ENCODE measurements around the gene PRPSAP1. TPM values are rescaled to one million over a fixed set of nuclear protein-coding genes. Genes with fewer than 3 reads are reported as not detected.

Gene PRPSAP1
- polyA plus RNA-seq, 1 of the 3 experiments (the other 2 are of a cell fraction) = 118 TPM

DNA sequence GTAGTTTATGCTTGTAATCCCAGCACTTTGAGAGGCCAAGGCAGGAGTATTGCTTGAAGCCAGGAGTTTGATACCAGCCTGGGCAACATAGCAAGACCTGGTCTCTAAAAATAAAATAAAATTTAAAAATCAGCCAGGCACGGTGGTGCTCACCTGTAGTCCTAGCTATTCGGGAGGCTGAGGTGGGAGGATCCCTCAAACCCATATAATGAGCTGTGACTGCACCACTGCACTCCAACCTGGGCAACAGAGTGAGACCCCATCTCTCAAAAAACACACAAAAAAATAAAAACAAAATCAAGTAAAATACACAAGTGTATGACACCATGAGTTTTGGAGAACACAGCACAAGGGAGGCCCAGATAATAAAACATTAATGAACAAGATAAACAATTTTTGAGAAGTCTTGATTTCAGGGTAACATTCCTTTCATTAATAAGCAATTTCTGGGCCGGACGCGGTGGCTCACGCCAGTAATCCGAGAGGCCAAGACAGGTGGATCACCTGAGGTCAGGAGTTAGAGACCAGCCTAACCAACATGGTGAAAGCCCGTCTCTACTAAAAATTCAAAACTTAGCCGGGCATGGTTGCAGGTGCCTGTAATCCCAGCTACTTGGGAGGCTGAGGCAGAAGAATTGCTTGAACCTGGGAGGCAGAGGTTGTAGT is 17.9 kb downstream of the PRPSAP1 start:
- Histone ChIP-seq H3K79me2 (ENCODE audit: insufficient read depth) (peaks cover 78% of the 10 kb centered on the region), H3K9ac (no peak overlapping the region), H3K9me3 (no peaks in the 10 kb centered on the region), H3K4me1 (ENCODE audit: control insufficient read depth in 1 of 2, insufficient read depth in 2 of 2, low read depth in 1 of 2, low read length in 1 of 2) (peaks cover 0 to 11% of the 10 kb centered on the region in 2 experiments; a peak in 1 of 4 replicates), H3K9me2 (no peaks in the 10 kb centered on the region), H3K36me3 (replicated peaks in 1 of 2; ENCODE audit: control insufficient read depth in 1 of 2, insufficient read depth in 2 of 2, low read length in 1 of 2) (peaks cover 11 to 22% of the 10 kb centered on the region in 2 experiments), H3K27ac (ENCODE audit: low read depth in 2 of 2, low read length in 1 of 2) (no peak overlapping the region), H3K4me2 (no peak overlapping the region), H3K27me3 (ENCODE audit: insufficient read depth) (no peaks in the 10 kb centered on the region), H3F3A (replicated peaks; ENCODE audit: insufficient read depth) (no peaks in the 10 kb centered on the region), H4K20me1 (ENCODE audit: insufficient read depth) (peaks cover 24% of the 10 kb centered on the region), H3K4me3 (ENCODE audit: low read depth in 2 of 2, low read length in 1 of 2) (no peak overlapping the region), H2AFZ (ENCODE audit: low read depth) (no peak overlapping the region)
- POLR2A ChIA-PET = no interaction called here
- DNase-seq = no peak
- CTCF ChIA-PET = interaction anchor here (0.8 to 4.9 kb wide), 5 partner anchors 17 to 62 kb away, joined by 3 to 27 read pairs (median 3); partner anchors contain the start of gene SPHK1
- TF ChIP-seq TEAD4 (IDR thresholded peaks at IDR 0.05; ENCODE audit: borderline replicate concordance, insufficient read depth) (no peak), POLR2AphosphoS5 (IDR thresholded peaks at IDR 0.05; ENCODE audit: low read depth, low read length) (no peak), RCOR1 (IDR thresholded peaks at IDR 0.05; ENCODE audit: low read length) (no peak), MXI1 (IDR thresholded peaks at IDR 0.05; ENCODE audit: low read depth, low read length) (no peak)
- TF ChIP-seq, protein P1, sequence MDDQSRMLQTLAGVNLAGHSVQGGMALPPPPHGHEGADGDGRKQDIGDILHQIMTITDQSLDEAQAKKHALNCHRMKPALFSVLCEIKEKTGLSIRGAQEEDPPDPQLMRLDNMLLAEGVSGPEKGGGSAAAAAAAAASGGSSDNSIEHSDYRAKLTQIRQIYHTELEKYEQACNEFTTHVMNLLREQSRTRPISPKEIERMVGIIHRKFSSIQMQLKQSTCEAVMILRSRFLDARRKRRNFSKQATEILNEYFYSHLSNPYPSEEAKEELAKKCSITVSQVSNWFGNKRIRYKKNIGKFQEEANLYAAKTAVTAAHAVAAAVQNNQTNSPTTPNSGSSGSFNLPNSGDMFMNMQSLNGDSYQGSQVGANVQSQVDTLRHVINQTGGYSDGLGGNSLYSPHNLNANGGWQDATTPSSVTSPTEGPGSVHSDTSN (IDR thresholded peaks at IDR 0.05) = no peak
- TF ChIP-seq, protein P2, sequence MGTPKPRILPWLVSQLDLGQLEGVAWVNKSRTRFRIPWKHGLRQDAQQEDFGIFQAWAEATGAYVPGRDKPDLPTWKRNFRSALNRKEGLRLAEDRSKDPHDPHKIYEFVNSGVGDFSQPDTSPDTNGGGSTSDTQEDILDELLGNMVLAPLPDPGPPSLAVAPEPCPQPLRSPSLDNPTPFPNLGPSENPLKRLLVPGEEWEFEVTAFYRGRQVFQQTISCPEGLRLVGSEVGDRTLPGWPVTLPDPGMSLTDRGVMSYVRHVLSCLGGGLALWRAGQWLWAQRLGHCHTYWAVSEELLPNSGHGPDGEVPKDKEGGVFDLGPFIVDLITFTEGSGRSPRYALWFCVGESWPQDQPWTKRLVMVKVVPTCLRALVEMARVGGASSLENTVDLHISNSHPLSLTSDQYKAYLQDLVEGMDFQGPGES (IDR thresholded peaks at IDR 0.05; ENCODE audit: low read depth, low read length) = no peak
- TF ChIP-seq, protein P3, sequence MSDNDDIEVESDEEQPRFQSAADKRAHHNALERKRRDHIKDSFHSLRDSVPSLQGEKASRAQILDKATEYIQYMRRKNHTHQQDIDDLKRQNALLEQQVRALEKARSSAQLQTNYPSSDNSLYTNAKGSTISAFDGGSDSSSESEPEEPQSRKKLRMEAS (IDR thresholded peaks at IDR 0.05; ENCODE audit: low read depth) = no peak
- TF ChIP-seq, protein P4, sequence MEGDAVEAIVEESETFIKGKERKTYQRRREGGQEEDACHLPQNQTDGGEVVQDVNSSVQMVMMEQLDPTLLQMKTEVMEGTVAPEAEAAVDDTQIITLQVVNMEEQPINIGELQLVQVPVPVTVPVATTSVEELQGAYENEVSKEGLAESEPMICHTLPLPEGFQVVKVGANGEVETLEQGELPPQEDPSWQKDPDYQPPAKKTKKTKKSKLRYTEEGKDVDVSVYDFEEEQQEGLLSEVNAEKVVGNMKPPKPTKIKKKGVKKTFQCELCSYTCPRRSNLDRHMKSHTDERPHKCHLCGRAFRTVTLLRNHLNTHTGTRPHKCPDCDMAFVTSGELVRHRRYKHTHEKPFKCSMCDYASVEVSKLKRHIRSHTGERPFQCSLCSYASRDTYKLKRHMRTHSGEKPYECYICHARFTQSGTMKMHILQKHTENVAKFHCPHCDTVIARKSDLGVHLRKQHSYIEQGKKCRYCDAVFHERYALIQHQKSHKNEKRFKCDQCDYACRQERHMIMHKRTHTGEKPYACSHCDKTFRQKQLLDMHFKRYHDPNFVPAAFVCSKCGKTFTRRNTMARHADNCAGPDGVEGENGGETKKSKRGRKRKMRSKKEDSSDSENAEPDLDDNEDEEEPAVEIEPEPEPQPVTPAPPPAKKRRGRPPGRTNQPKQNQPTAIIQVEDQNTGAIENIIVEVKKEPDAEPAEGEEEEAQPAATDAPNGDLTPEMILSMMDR (IDR thresholded peaks at IDR 0.05) = no peak
- WGBS (ENCODE audit: low lambda C conversion rate) = 98% methylated on average over 9 of the region's 9 CpGs

DNA sequence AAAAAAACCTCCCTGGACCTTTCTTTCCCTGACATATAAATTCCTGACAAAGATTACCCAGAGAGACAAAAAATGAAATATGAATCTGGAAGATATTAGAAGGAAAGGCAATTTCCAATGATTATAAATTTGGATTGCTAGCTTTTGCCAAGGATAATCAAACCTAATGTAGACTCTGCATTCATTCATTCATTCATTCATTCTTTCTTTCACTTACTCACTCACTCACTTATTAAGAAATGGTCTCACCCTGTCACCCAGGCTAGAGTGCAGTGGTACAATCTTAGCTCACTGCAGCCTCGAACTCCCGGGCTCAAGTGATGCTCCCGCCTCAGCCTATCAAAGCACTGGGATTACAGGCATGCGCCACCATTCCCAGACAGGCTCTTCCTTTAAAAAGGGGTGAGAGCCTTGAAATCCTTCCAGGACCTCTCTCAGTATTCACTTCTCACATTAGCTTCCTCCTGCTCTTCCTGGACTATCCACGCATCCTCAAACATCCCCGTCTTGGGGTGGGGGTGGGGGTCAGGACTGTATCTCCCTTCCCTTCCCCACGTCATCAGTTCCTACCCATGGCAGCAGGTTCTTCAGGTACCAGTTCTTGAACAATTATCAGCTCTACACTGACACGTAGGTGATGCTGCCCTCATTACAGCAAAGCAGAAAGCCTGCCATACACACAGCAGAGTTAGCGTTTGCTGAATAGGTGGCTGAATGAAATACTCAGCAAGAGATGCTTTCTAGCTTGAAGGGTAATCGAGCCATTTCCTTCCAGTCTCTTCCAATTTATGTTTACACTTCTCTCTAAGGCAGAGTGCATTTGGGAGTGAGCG is 19.8 kb downstream of the PRPSAP1 start:
- H3K4me2 ChIP-seq = no peak overlapping the region
- no peaks in the 10 kb centered on the region for H3K9me2 ChIP-seq
- H3K9me3 ChIP-seq = no peaks in the 10 kb centered on the region
- no peak for DNase-seq
- no peak overlapping the region for H3K27ac ChIP-seq (ENCODE audit: low read depth in 2 of 2, low read length in 1 of 2)
- no peaks in the 10 kb centered on the region for H3K27me3 ChIP-seq (ENCODE audit: insufficient read depth)
- no peak overlapping the region for H3K4me3 ChIP-seq (ENCODE audit: low read depth in 2 of 2, low read length in 1 of 2)
- H4K20me1 ChIP-seq (ENCODE audit: insufficient read depth) = peaks cover 24% of the 10 kb centered on the region
- peaks cover 0 to 11% of the 10 kb centered on the region in 2 experiments; a peak in 1 of 4 replicates for H3K4me1 ChIP-seq (ENCODE audit: control insufficient read depth in 1 of 2, insufficient read depth in 2 of 2, low read depth in 1 of 2, low read length in 1 of 2)
- POLR2A ChIA-PET = no interaction called here
- 95% methylated on average over 11 of the region's 11 CpGs for WGBS (ENCODE audit: low lambda C conversion rate)
- H3K79me2 ChIP-seq (ENCODE audit: insufficient read depth) = peaks cover 58% of the 10 kb centered on the region
- peaks cover 24 to 36% of the 10 kb centered on the region in 2 experiments for H3K36me3 ChIP-seq (replicated peaks in 1 of 2; ENCODE audit: control insufficient read depth in 1 of 2, insufficient read depth in 2 of 2, low read length in 1 of 2)
- no peak for TF ChIP-seq RCOR1 (IDR thresholded peaks at IDR 0.05; ENCODE audit: low read length)
- no peak for TF ChIP-seq MEF2A (IDR thresholded peaks at IDR 0.05; ENCODE audit: borderline replicate concordance, low read depth)
- TF ChIP-seq, protein P5, sequence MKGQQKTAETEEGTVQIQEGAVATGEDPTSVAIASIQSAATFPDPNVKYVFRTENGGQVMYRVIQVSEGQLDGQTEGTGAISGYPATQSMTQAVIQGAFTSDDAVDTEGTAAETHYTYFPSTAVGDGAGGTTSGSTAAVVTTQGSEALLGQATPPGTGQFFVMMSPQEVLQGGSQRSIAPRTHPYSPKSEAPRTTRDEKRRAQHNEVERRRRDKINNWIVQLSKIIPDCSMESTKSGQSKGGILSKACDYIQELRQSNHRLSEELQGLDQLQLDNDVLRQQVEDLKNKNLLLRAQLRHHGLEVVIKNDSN (IDR thresholded peaks at IDR 0.05; ENCODE audit: borderline replicate concordance, low read depth) = no peak
- TF ChIP-seq NFIC (IDR thresholded peaks at IDR 0.05; ENCODE audit: borderline replicate concordance) = no peak
- TF ChIP-seq TEAD4 (IDR thresholded peaks at IDR 0.05; ENCODE audit: borderline replicate concordance, insufficient read depth) = no peak
- TF ChIP-seq ELF1 (IDR thresholded peaks at IDR 0.05) = no peak
- TF ChIP-seq POLR2AphosphoS5 (IDR thresholded peaks at IDR 0.05; ENCODE audit: low read depth, low read length) = no peak
- no peak for TF ChIP-seq TCF12 (IDR thresholded peaks at IDR 0.05)
- no peak for TF ChIP-seq TAF1 (IDR thresholded peaks at IDR 0.05; ENCODE audit: borderline replicate concordance, low read depth, low read length)
- TF ChIP-seq, protein P4 (IDR thresholded peaks at IDR 0.05) = no peak
- TF ChIP-seq FOXM1 (IDR thresholded peaks at IDR 0.05; ENCODE audit: low read depth) = no peak
- no peak for TF ChIP-seq EP300 (IDR thresholded peaks at IDR 0.05; ENCODE audit: borderline replicate concordance in 1 of 2, low read depth in 1 of 2, low read length in 1 of 2)
- H3K9ac ChIP-seq = no peak overlapping the region
- no peaks in the 10 kb centered on the region for H3F3A ChIP-seq (replicated peaks; ENCODE audit: insufficient read depth)
- no peak overlapping the region for H2AFZ ChIP-seq (ENCODE audit: low read depth)
- CTCF ChIA-PET = interaction anchor here (0.7 to 3.3 kb wide), 5 partner anchors 12 to 52 kb away, joined by 3 to 30 read pairs (median 3); partner anchors contain the start of gene SPHK1

All from SK-N-SH (cell line).